Measurements from ENCODE around the gene PHETA1. TPM values are rescaled to one million over a fixed set of nuclear protein-coding genes. Genes with fewer than 3 reads are reported as not detected.

PHETA1 gene
- total and polyA plus RNA-seq, 11 donors = 12.8 to 48.7 (median 24.5) TPM

DNA sequence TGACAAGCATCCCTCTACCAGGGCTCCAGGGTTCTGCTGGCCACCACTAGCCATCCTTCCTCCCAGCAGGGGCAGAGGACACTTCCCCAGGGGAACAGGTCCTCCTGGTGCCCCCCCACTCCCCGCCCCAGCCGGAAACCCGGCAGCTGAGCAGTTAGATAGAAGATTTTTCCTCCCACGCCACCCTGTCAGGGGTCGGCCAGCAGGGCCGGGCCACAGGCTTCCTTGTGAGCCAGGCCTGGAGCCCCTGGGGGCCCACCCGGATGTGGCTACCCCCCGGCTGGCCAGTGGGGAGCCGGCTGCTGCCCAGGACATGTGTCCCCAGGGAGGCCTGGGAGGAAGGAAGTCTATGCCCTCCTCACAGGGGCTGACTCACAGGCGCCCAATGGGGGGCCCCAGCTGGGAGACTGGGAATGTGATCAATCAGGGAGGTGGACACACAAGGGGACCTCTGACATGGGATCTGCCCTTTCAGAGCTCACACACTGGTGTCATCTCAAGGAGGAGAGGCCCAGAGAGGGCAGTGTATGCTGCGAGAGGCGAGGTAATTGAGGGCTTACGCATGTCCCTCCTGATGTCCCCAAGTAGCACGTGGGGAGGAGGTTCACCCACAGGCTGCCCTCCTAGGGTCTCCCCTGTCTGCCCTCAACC, 41.0 kb upstream of the PHETA1 start:
- Histone ChIP-seq H3K36me3 (peaks cover 0 to 6% (median 0%) of the 10 kb centered on the region in 9 donors), H3K27ac (peak overlapping the region; percentile 85 to 99 (median 97)), H3K4me3 (peak overlapping the region in 9 of 12 donors; percentile 28 to 98 (median 94)), H3K9me3 (no peaks in the 10 kb centered on the region), H3K27me3 (no peaks in the 10 kb centered on the region), H3K4me1 (peaks cover 52 to 92% (median 84%) of the 10 kb centered on the region in 12 donors)
- WGBS, 4 donors = 17 to 49% (median 29%) methylated on average over 5 to 14 of the region's 14 CpGs
- TF ChIP-seq POLR2A (IDR thresholded peaks at IDR 0.05) = no peak
- TF ChIP-seq, protein P1, sequence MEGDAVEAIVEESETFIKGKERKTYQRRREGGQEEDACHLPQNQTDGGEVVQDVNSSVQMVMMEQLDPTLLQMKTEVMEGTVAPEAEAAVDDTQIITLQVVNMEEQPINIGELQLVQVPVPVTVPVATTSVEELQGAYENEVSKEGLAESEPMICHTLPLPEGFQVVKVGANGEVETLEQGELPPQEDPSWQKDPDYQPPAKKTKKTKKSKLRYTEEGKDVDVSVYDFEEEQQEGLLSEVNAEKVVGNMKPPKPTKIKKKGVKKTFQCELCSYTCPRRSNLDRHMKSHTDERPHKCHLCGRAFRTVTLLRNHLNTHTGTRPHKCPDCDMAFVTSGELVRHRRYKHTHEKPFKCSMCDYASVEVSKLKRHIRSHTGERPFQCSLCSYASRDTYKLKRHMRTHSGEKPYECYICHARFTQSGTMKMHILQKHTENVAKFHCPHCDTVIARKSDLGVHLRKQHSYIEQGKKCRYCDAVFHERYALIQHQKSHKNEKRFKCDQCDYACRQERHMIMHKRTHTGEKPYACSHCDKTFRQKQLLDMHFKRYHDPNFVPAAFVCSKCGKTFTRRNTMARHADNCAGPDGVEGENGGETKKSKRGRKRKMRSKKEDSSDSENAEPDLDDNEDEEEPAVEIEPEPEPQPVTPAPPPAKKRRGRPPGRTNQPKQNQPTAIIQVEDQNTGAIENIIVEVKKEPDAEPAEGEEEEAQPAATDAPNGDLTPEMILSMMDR (IDR thresholded peaks at IDR 0.05) = peak in 1 of 12 donors; percentile 2
- DNase-seq (peak; percentile 84 to 90 (median 86)), ATAC-seq (peak; percentile 1 to 40 (median 7))
- intact Hi-C loops (cut with DNase I) = loop anchor here in 4 of 10 donors (1.0 to 5.0 kb wide), 3 partner anchors 15 to 37 kb away; no protein-coding TSS in a partner anchor

DNA sequence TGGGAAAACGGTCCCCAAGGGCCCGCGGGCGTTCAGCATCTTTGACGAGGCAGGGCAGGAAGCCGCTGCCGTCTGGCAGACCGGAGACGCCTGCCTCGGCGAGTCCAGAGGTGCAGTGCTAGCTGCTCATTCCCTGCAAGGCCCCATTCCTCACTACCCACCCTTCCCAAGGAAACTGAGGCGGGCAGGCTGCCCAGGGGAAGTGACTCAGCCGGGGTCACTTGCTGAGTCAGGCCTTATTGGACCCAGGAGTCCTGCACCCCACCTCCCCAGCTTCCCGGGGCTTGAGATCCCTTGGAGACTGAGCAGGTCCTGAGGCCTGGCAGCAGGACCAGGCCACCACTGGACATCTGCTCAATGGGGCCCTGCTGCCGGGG, 40.5 kb upstream of the PHETA1 start:
- peak overlapping the region; percentile 85 to 99 (median 97) for H3K27ac ChIP-seq
- WGBS, 4 donors = 22 to 44% (median 32%) methylated on average over 13 to 15 of the region's 15 CpGs
- H3K36me3 ChIP-seq = peaks cover 0 to 5% (median 0%) of the 10 kb centered on the region in 9 donors
- H3K9me3 ChIP-seq = no peaks in the 10 kb centered on the region
- peak; percentile 69 to 75 (median 71) for DNase-seq
- H3K27me3 ChIP-seq = no peaks in the 10 kb centered on the region
- no peak for TF ChIP-seq POLR2A (IDR thresholded peaks at IDR 0.05)
- TF ChIP-seq, protein P1 (IDR thresholded peaks at IDR 0.05) = no peak
- peaks cover 54 to 92% (median 85%) of the 10 kb centered on the region in 12 donors for H3K4me1 ChIP-seq
- peak overlapping the region in 9 of 12 donors; percentile 28 to 98 (median 94) for H3K4me3 ChIP-seq
- peak in 1 of 4 donors; percentile 7 for ATAC-seq
- intact Hi-C loops (cut with DNase I) = loop anchor here in 2 of 10 donors (5.0 kb wide), 1 partner anchor 38 kb away; no protein-coding TSS in a partner anchor

DNA sequence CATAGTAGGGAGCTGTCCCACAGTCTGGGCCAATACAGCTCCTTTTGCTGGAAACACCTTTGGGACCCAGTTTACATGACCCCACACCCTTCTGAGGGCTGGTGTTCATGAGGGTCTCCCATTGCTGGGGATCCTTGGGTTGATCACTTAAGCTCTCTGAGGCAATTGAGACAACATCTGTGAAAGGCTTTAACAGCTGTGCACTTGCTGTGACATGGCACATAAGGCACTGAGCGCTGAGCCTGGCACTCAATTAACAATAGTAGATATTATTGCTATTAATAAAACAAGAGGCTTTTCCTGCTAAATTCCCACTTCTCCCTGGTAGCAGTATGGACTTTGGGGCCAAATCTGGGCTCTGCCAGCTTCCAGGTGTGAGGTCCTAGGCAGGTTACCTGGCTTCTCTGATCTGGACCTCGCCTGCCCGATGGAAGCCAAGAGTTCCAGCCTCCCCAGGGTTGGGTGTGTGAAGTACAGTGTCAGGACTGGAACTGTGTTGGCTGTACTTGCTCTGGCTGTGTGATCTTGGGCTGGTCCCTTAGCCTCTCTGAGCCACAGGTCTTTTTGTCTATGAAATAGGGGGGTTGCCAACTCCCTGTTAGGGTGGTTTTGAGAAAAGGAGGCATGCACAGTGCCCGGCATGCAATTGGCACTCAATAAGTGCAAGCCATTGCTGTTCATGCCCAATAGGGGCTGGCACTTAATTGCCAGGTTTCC, 39.9 kb upstream of the PHETA1 start:
- DNase-seq (no peak), ATAC-seq (no peak)
- peak overlapping the region in 9 of 12 donors; percentile 28 to 98 (median 94) for H3K4me3 ChIP-seq
- peaks cover 50 to 92% (median 84%) of the 10 kb centered on the region in 12 donors for H3K4me1 ChIP-seq
- H3K9me3 ChIP-seq = no peaks in the 10 kb centered on the region
- peak overlapping the region; percentile 85 to 99 (median 97) for H3K27ac ChIP-seq
- 40 to 61% (median 58%) methylated on average over 3 to 4 of the region's 4 CpGs for WGBS, 4 donors
- H3K27me3 ChIP-seq = no peaks in the 10 kb centered on the region
- TF ChIP-seq POLR2A (IDR thresholded peaks at IDR 0.05) = no peak
- TF ChIP-seq, protein P1 (IDR thresholded peaks at IDR 0.05) = no peak
- intact Hi-C loops (cut with DNase I) = loop anchor here in 2 of 10 donors (5.0 kb wide), 1 partner anchor 38 kb away; no protein-coding TSS in a partner anchor
- H3K36me3 ChIP-seq = peaks cover 0 to 5% (median 0%) of the 10 kb centered on the region in 9 donors

DNA sequence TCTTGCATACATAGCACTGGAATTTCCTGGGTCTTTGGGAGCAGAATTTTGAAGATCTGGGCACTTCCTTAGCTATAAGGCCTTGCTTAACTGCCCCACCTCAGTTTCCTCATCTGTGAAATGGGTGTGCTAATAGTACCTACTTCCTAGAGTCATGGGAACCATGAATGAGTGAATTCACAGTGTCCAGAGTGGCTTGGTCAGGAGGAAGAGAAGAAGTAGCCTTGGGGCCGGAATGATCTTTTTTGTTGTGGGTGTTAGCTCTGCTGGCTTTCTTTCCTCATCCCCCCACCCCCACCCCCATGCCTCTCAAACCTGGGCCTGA, 39.2 kb upstream of the PHETA1 start:
- no peak for TF ChIP-seq POLR2A (IDR thresholded peaks at IDR 0.05)
- TF ChIP-seq, protein P1 (IDR thresholded peaks at IDR 0.05) = no peak
- Histone ChIP-seq H3K9me3 (no peaks in the 10 kb centered on the region), H3K36me3 (peaks cover 0 to 5% (median 0%) of the 10 kb centered on the region in 9 donors), H3K4me3 (peak overlapping the region in 9 of 12 donors; percentile 62 to 98 (median 94)), H3K27me3 (no peaks in the 10 kb centered on the region), H3K27ac (peak overlapping the region in 11 of 12 donors; percentile 86 to 99 (median 97)), H3K4me1 (peaks cover 46 to 92% (median 84%) of the 10 kb centered on the region in 12 donors)
- WGBS, 4 donors = 50 to 72% (median 55%) methylated on average over 1 of the region's 1 CpG
- intact Hi-C loops (cut with DNase I) = loop anchor here in 2 of 10 donors (5.0 kb wide), 1 partner anchor 39 kb away; no protein-coding TSS in a partner anchor
- DNase-seq (no peak), ATAC-seq (no peak)
